HG03469 (cell line): ENCODE data around the gene GAS2L2.
"Not testable (repeated sequence)": the region's sequence is repeated elsewhere in the genome, so short reads cannot be mapped to it uniquely, and the experiment has no call there.

Experiments
- ATAC-seq: cut with Tn5 transposase; IDR thresholded peaks from one replicate; pipeline ENCODE4 v1.9.1; 2021; ENCODE audit warnings: mild to moderate bottlenecking, moderate library complexity, moderate number of reproducible peaks; ENCODE audit not compliant: unreplicated experiment

Gene GAS2L2

DNA sequence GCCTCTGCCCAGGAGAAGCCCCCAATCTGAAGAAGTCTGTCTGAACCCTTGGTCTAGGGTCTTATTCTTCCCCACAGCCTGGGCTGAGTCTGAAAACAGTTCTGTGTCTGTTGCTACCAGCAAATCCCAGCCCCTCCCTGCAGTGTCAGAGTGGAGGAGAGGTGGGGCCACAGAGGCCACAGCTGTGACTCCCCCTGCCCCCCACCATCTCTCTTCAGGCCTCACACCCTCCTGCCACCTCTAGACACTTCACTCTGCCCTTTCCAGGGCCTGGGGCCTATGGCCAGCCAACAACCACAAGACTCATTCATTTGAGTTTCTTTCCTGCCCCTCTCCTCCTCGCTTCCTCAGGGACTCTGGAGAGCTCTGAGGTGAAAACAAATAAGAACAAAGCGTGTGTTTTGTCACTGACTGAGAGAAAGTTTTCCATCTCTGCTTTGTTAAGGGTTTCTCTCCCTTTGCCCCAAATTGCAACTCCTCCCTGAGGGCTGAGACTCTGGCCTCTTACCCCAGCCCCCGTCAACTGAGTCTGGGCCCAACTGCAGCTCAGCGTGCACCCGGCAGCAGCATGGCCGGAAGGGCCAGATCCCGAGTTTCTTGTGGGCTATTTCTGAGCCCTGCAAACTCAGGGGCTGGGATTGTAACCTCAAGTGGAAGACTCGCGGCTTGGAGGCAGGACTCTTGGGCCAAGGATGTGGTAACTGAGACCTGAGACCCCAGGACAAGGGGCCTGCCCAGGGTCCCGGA lies 20.8 kb upstream of the GAS2L2 start:
- no peak for ATAC-seq

GRCh38 chr17:35773129-35773528 lies 20.1 kb upstream of the GAS2L2 start:
- no peak for ATAC-seq

GRCh38 chr17:35769895-35770486 lies 17.0 kb upstream of the GAS2L2 start:
- ATAC-seq = no peak

DNA sequence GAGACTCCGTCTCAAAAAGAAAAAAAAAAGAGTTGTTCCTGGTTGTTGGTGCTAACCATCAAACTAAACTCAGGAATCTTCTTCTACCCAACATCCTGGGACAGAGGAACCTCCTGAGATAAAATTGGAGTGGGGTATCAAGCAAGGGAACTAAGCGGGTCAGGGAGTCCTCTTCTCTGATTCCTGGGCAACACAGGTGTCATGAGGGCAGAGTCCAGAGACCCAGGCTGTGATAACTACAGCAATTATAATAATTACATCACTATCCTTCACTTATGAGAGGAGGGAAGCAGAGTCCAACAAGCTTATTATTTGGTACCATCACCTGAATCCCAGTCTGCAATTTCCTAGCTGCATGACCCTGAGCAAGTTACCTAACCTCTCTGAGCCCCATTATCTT lies 15.8 kb upstream of the GAS2L2 start:
- ATAC-seq = no peak

DNA sequence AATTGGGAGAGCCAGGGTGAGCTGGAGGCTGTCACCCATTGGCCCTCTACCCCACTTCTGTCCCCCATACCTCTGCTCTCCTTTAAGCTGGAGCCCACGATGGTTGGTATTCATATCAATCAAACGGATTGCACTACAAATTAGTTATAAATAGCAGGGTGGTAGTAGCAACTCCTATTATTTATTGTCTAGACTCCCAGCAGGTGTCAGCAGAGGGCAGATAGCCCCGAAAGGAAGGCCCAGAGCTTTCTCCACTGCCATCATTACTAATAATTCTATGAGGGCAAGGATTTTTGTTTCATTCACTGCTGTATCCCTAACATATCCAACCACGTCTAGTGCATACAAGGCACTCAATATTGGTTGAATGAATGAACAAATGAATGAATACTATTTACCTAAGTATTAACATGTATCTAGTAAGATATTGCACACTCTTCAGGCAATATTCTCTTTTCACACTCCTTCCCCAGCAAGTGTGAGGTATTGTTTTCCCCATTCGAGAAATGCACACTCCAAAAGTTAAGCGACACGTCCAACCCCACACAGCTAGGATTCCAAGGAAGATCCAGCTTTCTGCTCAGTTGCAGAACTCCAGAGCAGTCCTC lies 14.0 kb upstream of the GAS2L2 start:
- no peak for ATAC-seq

GRCh38 chr17:35766489-35766877 lies 13.4 kb upstream of the GAS2L2 start:
- ATAC-seq = no peak

- no peak for ATAC-seq
Observed at GRCh38 chr17:35765756-35766488, 12.9 kb upstream of the GAS2L2 start.

DNA sequence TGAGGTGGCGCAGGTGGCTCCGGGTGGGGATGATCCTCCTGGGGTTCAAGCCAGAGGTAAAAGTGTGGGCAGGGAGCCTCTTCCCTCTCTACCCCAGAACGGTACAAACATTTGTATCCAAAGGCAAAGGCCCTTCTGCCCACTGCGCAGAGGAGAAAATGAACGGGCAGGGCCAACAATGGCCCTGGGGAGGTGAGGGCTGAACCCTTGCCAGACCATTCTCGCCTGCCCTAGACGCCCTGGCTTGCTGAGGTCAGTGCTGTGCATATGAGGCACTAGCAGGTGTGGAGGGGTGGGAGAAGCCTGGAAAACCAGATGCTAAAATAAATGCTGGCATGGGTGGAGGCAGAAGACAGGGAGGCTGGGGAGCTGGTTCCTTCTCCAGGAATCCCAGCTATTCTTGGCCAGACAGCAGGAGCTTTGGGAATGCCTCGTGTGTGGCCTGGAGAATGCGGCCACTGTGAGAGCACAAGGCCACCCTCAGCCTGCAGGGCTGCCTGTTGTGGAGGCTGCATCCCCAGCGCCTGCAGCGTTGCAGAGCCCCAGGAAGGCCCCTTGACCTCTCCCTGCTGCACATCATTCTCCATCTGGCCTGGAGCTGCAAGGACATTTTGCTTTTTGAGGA lies 12.2 kb upstream of the GAS2L2 start:
- ATAC-seq = no peak

- no peak for ATAC-seq
Observed at GRCh38 chr17:35764123-35764991, 11.3 kb upstream of the GAS2L2 start.

GRCh38 chr17:35763767-35764122 lies 10.7 kb upstream of the GAS2L2 start:
- ATAC-seq = no peak

- ATAC-seq = no peak
Observed at GRCh38 chr17:35761601-35762000, 8.6 kb upstream of the GAS2L2 start.

GRCh38 chr17:35760587-35760986 lies 7.5 kb upstream of the GAS2L2 start, which contains the start of gene C17orf50:
Gene C17orf50, plus strand, starts transcription at chr17:35760887. Its CDS starts 55 bp downstream, at chr17:35760942.
- no peak for ATAC-seq

DNA sequence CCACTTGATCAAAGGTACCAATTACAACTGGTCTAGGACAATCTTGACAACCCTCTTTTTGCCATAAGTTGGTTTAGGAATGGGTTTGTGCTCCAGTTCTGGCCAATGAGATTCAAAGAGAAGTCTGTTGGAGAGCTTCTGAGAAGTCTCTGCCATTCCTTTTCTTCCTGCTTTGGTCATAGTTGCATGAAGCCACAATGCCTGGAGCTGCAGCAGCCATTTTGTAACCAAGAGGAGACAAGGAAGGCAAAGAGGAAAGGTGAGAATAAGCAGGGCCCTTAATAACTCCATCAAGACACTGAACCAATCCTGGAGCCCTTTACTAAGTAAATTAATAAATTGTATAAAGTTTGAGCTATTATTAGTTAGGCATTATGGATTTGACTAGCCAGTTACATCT lies 4.2 kb upstream of the GAS2L2 start:
- no peak for ATAC-seq

GRCh38 chr17:35752471-35752870 lies 568 bp downstream of the GAS2L2 start:
- no peak for ATAC-seq

- not testable (repeated sequence) for ATAC-seq
Observed at GRCh38 chr17:35751541-35751940, 1.5 kb downstream of the GAS2L2 start.

- ATAC-seq = no peak
Observed at GRCh38 chr17:35750526-35751395, 2.3 kb downstream of the GAS2L2 start.

GRCh38 chr17:35749560-35750412 lies 3.3 kb downstream of the GAS2L2 start:
- no peak for ATAC-seq

DNA sequence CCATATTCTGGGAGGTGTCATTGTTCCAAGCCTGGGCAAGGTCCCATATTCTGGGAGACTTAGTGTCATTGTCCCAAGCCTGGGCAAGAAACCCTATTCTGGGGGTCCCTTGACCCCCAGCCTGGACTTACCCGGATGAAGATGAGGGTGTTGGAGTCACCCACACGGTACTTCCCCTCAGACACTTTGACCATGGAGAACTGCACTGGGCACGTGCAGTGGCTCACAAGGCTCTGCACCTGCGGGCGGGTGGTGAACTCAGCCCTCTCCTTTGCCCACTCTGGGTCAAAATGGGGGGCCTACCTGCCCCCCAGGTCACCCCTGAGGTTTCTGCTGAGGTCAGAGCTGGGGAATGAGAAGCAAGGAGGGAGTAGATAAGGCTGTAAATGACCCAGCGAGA lies 4.1 kb downstream of the GAS2L2 start:
- no peak for ATAC-seq
